Measurements from ENCODE around the gene OR10J1. TPM values are rescaled to one million over a fixed set of nuclear protein-coding genes. Genes with fewer than 3 reads are reported as not detected.

The OR10J1 gene
- total and polyA plus RNA-seq, 10 donors: not detected

DNA sequence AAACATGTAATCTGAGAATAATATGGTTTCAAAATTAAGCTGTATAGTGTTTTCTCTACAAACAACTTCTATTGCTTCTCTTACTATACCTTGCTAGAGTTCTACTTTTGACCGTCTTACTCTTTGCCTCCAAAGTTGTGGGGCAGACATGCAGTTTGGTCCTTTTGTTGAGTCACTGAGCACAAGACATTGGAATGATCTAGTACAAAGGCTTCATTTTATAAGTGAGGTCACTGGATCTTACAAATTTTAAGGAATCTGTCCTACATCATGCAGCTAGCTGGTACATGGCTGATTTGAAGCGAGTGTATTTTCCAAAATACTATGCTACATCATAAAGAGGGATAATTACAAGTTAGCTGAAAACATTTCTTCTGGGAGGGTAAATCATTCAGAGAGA is 28.8 kb downstream of the OR10J1 start:
- intact Hi-C loops (cut with DNase I; ENCODE audit: low total_unique reads): no loop called here
- WGBS, 5 donors: 92 to 95% (median 93%) methylated on average over 2 of the region's 2 CpGs
- Histone ChIP-seq H3K27me3 (replicated peaks in 1 of 7) (no peaks in the 10 kb centered on the region), H3K36me3 (no peaks in the 10 kb centered on the region), H3K27ac (no peak overlapping the region), H3K4me3 (no peak overlapping the region), H3K9me3 (no peaks in the 10 kb centered on the region), H3K4me1 (no peaks in the 10 kb centered on the region)
- TF ChIP-seq CTCF (IDR thresholded peaks at IDR 0.05 in 8 of 11, conservative IDR thresholded peaks at IDR 0.05 in 3 of 11) (no peak), POLR2AphosphoS5 (IDR thresholded peaks at IDR 0.05) (no peak), POLR2A (IDR thresholded peaks at IDR 0.05) (no peak)
- no peak for DNase-seq

DNA sequence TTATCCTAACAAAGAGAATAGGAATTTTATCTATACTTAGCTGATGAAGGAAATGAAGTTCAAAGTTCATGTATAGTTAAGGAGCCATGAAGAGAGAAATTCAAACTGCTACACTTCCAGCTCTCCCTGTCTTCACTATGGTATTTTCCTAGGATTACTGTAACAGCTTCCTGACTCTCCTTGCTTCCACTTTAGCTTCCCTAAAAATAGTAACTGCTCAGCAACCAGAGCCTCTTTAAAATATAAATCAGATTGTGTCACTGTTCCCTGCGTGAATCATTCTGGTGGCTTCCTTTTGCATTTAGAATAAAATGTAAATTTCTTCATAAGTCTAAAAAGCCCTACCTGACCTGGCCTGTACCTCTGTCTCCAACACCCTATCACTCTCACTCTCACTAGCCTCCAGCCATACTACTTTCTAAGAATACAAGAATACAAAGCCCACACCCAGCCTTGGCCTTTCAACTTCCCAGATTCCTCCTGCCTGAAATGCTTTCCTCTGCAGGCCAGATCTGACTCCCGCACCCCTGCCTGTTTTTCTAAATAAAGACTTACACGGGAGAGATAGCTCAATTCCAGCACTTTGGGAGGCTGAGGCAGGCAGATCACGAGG is 30.5 kb downstream of the OR10J1 start:
- WGBS, 5 donors: 39 to 71% (median 54%) methylated on average over 4 of the region's 4 CpGs
- no peak for DNase-seq
- H3K4me3 ChIP-seq: no peak overlapping the region
- no peaks in the 10 kb centered on the region for H3K36me3 ChIP-seq
- no peaks in the 10 kb centered on the region for H3K27me3 ChIP-seq (replicated peaks in 1 of 7)
- H3K27ac ChIP-seq: no peak overlapping the region
- intact Hi-C loops (cut with DNase I; ENCODE audit: low total_unique reads): no loop called here
- H3K9me3 ChIP-seq: no peaks in the 10 kb centered on the region
- H3K4me1 ChIP-seq: no peaks in the 10 kb centered on the region
- TF ChIP-seq POLR2A (IDR thresholded peaks at IDR 0.05): no peak
- no peak for TF ChIP-seq CTCF (IDR thresholded peaks at IDR 0.05 in 8 of 11, conservative IDR thresholded peaks at IDR 0.05 in 3 of 11)
- TF ChIP-seq POLR2AphosphoS5 (IDR thresholded peaks at IDR 0.05): no peak

DNA sequence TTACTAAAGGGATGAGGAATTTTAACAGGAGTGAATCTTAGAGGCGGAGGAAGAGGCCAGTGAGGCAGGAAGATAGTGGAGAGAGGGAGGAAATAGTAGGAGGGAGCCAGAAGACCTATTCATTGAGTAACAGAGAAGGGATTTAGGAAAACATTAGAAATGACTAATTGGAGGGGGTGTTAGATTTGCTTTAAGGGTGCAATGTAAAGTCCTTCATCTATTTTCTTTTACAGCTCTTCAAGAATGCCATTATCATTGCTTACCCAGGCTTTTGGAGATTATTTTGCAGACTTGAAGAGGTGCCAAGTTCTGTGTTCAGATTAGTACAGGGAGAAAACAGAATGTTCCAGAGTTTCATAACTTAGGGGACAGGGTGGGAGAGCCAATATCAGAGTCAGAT is 33.8 kb downstream of the OR10J1 start:
- Histone ChIP-seq H3K27me3 (replicated peaks in 1 of 7) (no peaks in the 10 kb centered on the region), H3K36me3 (no peaks in the 10 kb centered on the region), H3K4me3 (no peak overlapping the region), H3K27ac (no peak overlapping the region), H3K4me1 (no peaks in the 10 kb centered on the region), H3K9me3 (no peaks in the 10 kb centered on the region)
- TF ChIP-seq POLR2AphosphoS5 (IDR thresholded peaks at IDR 0.05) (no peak), POLR2A (IDR thresholded peaks at IDR 0.05) (no peak), CTCF (IDR thresholded peaks at IDR 0.05 in 8 of 11, conservative IDR thresholded peaks at IDR 0.05 in 3 of 11) (no peak)
- 77 to 97% (median 81%) methylated on average over 1 of the region's 1 CpG for WGBS, 5 donors
- DNase-seq: no peak
- intact Hi-C loops (cut with DNase I; ENCODE audit: low total_unique reads): no loop called here

GRCh38 chr1:159474926-159475325 is 35.4 kb downstream of the OR10J1 start:
- intact Hi-C loops (cut with DNase I; ENCODE audit: low total_unique reads): no loop called here
- Histone ChIP-seq H3K36me3 (no peaks in the 10 kb centered on the region), H3K27ac (no peak overlapping the region), H3K27me3 (replicated peaks in 1 of 7) (no peaks in the 10 kb centered on the region), H3K9me3 (no peaks in the 10 kb centered on the region), H3K4me3 (no peak overlapping the region), H3K4me1 (no peaks in the 10 kb centered on the region)
- no peak for DNase-seq
- 37 to 74% (median 43%) methylated on average over 1 of the region's 1 CpG for WGBS, 5 donors
- no peak for TF ChIP-seq CTCF (IDR thresholded peaks at IDR 0.05 in 8 of 11, conservative IDR thresholded peaks at IDR 0.05 in 3 of 11)
- TF ChIP-seq POLR2A (IDR thresholded peaks at IDR 0.05): no peak
- TF ChIP-seq POLR2AphosphoS5 (IDR thresholded peaks at IDR 0.05): no peak

All from spleen (tissue), 11 donors.